Stimulated activated CD8-positive, alpha-beta memory T cell treated with anti-CD3 and anti-CD28 coated beads, Interleukin-12 subunit alpha, Interleukin-12 subunit beta, amount 100 ng/mL, for 1 hour (primary cell): ENCODE results near the gene MOGAT1.
"Not testable (repeated sequence)": the region's sequence is repeated elsewhere in the genome, so short reads cannot be mapped to it uniquely, and the experiment has no call there.

Experiments
- DNase-seq: peaks from one replicate; pipeline ENCODE4 v3.0.0-alpha.2; 2020; ENCODE audit warnings: low read depth

Gene MOGAT1

GRCh38 chr2:222743251-222743812 is 71.9 kb downstream of the MOGAT1 start:
- no peak for DNase-seq

- no peak for DNase-seq
Measured at GRCh38 chr2:222745836-222746559, 74.5 kb downstream of the MOGAT1 start.

GRCh38 chr2:222747526-222748160 is 76.2 kb downstream of the MOGAT1 start:
- no peak for DNase-seq

GRCh38 chr2:222750533-222750932 is 79.1 kb downstream of the MOGAT1 start:
- no peak for DNase-seq

GRCh38 chr2:222751238-222751637 is 79.8 kb downstream of the MOGAT1 start:
- no peak for DNase-seq

GRCh38 chr2:222751821-222752719 is 80.6 kb downstream of the MOGAT1 start:
- no peak for DNase-seq

GRCh38 chr2:222752746-222753145 is 81.3 kb downstream of the MOGAT1 start:
- no peak for DNase-seq

- no peak for DNase-seq
Measured at GRCh38 chr2:222753251-222753824, 81.9 kb downstream of the MOGAT1 start.

- DNase-seq: no peak
Measured at GRCh38 chr2:222754324-222754930, 83.0 kb downstream of the MOGAT1 start.

- not testable (repeated sequence) for DNase-seq
Measured at GRCh38 chr2:222755593-222755992, 84.1 kb downstream of the MOGAT1 start.

GRCh38 chr2:222756362-222756831 is 84.9 kb downstream of the MOGAT1 start:
- DNase-seq: no peak

GRCh38 chr2:222756951-222757650 is 85.6 kb downstream of the MOGAT1 start:
- DNase-seq: no peak
